22Rv1 (cell line): ENCODE measurements around the gene ACSBG1.

ENCODE experiments used
- H3K27ac ChIP-seq: fragments of 450-650 bp; 2 replicates; pipeline ENCODE4 v1.5.1; 2017
- ZFX ChIP-seq: fragments of 450-650 bp; IDR thresholded peaks from 2 replicates; pipeline ENCODE4 v1.6.1; 2017; ENCODE audit warnings: antibody characterized with exemption, borderline replicate concordance
- TF ChIP-seq, protein P1 (sequence below): fragments of 450-650 bp; IDR thresholded peaks from 2 replicates; pipeline ENCODE4 v1.5.1; 2017; ENCODE audit warnings: mild to moderate bottlenecking

Gene ACSBG1

GRCh38 chr15:78205856-78206255 lies 28.5 kb downstream of the ACSBG1 start:
- H3K27ac ChIP-seq, result no peak overlapping the region
- TF ChIP-seq, protein P1, sequence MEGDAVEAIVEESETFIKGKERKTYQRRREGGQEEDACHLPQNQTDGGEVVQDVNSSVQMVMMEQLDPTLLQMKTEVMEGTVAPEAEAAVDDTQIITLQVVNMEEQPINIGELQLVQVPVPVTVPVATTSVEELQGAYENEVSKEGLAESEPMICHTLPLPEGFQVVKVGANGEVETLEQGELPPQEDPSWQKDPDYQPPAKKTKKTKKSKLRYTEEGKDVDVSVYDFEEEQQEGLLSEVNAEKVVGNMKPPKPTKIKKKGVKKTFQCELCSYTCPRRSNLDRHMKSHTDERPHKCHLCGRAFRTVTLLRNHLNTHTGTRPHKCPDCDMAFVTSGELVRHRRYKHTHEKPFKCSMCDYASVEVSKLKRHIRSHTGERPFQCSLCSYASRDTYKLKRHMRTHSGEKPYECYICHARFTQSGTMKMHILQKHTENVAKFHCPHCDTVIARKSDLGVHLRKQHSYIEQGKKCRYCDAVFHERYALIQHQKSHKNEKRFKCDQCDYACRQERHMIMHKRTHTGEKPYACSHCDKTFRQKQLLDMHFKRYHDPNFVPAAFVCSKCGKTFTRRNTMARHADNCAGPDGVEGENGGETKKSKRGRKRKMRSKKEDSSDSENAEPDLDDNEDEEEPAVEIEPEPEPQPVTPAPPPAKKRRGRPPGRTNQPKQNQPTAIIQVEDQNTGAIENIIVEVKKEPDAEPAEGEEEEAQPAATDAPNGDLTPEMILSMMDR, result no peak
- no peak for TF ChIP-seq ZFX

DNA sequence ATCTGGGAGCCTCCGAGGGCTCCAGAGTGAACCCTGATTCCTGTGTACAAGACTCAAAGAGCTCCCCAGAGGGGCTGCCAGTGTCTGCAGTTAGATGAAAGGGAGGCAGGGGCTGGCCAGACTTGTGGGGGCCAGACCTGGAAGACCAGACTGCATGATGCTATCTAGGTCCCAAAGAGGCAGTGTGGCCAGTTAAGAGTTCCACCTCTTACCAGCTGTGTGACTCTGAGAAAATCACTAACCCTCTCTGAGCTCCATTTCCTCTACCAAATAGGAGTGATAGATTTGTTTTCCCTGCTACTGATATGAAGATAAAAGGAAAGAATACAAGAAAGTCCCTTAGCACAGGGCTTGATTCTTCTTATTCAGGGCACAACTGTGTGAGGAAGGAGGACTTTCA lies 29.0 kb downstream of the ACSBG1 start:
- H3K27ac ChIP-seq, result no peak overlapping the region
- TF ChIP-seq ZFX, result no peak
- TF ChIP-seq, protein P1, result no peak

DNA sequence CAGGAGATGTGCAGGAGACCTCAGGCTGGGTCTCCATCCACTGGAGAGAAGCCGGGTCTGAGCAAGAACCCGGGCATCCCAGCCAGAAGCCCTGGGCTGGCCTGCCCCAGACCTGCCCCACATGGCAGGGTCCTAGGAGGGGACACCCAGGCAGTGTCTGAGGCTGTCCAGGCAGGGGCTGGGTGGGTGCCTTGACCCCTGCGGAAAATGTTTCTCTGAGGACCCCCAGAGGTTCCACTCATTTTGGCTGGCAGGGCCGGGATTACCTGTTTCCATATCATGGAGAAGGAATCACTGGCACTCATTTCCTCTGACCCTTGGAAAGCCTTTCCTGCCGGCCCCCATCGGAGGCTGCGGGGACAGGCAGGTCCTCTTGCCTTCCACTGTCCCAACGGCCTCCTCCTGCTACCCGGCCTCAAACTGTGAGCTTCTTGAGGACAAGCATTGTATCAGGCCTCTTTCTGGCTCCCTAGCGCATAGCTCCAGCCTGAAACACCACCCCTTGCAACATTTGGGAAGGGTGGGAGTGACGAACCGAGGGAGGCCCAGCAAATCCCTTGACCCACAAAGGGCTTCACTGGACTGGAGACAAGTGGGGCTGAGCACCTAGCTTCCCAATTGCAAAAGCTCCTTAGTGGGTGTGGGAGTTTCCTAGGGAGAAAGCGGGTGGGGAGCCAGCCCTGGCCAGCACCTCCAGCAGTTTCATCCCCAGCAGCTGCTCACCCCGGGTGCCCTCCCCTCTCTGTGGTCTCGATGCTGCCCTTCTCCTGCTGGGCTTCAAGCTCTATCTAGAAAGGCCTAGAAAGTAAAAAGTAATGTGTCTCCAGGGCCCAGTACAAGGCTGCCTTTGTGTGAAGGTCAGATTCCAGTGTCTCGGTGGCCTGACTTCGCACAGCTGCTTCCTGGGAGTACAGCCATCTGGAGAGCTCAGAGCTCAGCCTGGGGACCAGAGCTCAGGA lies 29.7 kb downstream of the ACSBG1 start:
- H3K27ac ChIP-seq, result no peak overlapping the region
- TF ChIP-seq, protein P1, result no peak
- TF ChIP-seq ZFX, result no peak

DNA sequence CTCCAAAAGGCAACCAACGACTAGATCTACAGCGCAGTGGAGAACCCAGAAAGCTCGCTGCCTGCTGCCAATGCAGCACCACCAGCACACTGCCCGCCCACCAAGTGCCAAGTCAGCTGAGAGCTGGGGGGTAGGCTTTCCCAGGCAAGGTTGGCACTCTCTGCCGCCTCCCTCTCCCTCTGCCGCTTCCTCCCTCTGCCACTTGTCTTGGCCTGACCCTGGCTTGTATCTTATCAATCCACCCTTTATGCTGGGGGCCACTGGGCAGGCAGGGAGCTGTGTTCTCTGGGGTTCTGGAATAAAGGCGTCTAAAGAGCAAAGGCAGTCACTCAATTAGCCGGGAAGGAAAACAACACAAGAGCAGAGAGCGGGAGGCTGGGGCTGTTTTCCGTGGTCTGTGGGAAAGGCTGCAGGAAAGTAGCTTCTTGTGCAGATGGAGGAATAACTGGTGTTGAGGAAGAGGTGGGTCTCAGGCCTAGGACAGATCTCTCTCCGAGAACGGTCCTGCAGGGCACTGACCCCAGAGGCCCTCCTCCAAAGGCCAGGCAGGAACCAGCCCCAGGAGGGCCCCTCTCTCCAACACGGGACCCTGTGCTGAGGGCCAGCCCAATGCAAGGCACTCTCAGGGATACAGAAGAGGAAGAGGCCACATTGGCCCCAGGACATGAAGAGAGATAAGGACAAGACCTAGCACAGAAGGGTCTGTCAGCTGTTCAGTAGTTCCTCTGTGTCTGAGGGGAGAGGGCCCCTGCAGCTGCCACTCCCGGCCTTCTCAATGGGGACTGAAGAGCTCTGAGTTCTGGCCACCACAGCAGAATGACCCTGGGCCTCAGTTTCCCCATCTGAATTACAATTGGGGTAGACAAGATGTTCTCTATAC lies 30.8 kb downstream of the ACSBG1 start:
- H3K27ac ChIP-seq, result no peak overlapping the region
- TF ChIP-seq, protein P1, result no peak
- TF ChIP-seq ZFX, result no peak

DNA sequence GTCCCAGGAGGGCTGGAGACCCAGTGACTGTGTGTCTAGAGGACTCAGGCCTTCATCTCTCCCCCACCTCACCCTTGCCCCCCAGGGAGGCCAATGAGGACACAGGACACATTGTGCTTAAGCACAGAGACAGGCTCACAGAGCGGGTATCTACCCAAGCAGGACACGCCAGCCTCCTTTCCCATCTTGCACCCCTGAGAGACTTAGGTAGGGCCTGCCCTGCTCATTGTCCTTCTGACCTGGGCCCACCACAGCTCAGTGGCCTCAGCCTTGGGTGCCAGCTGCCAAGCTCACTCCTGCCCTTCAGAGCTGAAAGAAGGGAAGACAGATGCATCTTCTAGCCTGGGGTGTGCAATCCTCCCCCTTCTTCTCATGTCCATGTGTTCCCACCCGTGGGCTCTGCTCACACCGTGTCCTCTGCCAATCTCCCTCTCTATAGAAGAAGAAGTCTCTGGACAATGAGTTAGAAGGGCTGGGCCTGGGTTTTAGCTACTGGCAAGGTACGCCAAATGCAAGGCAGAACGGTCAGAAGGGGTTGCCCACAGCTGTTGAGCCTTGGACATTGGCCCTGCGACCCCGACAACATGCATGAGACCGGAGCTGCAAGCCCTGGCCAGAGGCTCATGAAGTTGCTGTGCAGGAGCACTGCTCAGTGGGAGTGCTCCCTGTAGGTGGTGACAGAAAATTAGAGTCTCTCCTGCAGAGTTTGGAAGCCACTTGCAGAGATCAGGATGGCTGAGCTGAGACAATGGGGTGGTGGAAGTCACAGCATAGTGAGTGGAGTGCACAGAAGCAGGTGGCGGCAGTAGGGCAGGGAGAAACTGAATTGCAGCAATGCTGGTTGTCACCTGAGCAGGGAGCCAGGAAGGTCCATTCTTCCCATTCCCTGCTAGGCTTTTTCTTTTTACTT lies 32.8 kb downstream of the ACSBG1 start:
- TF ChIP-seq, protein P1, result no peak
- TF ChIP-seq ZFX, result no peak
- no peak overlapping the region for H3K27ac ChIP-seq

- H3K27ac ChIP-seq, result no peak overlapping the region
- no peak for TF ChIP-seq ZFX
- TF ChIP-seq, protein P1, result no peak
Measured at GRCh38 chr15:78200276-78200930, 34.0 kb downstream of the ACSBG1 start.
